Measurements from ENCODE around the gene ENPP4. TPM values are rescaled to one million over a fixed set of nuclear protein-coding genes. Genes with fewer than 3 reads are reported as not detected.

The ENPP4 gene
- total and polyA plus RNA-seq, 9 of the 15 experiments (the other 6 are each of a cell fraction or from before 2014, with no cell fraction given) = 0.07 TPM; not detected in 8

GRCh38 chr6:46130666-46131065, 877 bp downstream of the ENPP4 start:
- no peak overlapping the region for H2AFZ ChIP-seq (ENCODE audit: low read depth, low read length)
- POLR2A ChIA-PET = no interaction called here
- no peak overlapping the region for H3K9ac ChIP-seq (ENCODE audit: insufficient read depth in 1 of 2, low read depth in 2 of 2, low read length in 2 of 2)
- DNase-seq (ENCODE audit: extremely low read depth in 1 of 4, low spot score in 3 of 4) = no peak
- intact Hi-C loops (cut with micrococcal nuclease) = no loop called here
- H3K27ac ChIP-seq (ENCODE audit: extremely low read depth, low read depth, low read length) = no peak overlapping the region
- H3K4me2 ChIP-seq (ENCODE audit: insufficient read depth, low read length) = no peak overlapping the region
- no peak overlapping the region for H3K4me3 ChIP-seq
- H3K79me2 ChIP-seq (ENCODE audit: control insufficient read depth, insufficient read depth, low read length) = no peaks in the 10 kb centered on the region
- FAIRE-seq = no peak
- CTCF ChIA-PET (ENCODE audit: low intra/inter-chr PET ratio) = no interaction called here
- H4K20me1 ChIP-seq (replicated peaks; ENCODE audit: control insufficient read depth, insufficient read depth, low read length) = no peaks in the 10 kb centered on the region
- H3K4me1 ChIP-seq (replicated peaks in 1 of 2; ENCODE audit: control insufficient read depth in 2 of 2, insufficient read depth in 2 of 2, low read length in 2 of 2) = peaks cover 0 to 4% of the 10 kb centered on the region in 2 experiments; a peak in 1 of 5 replicates
- H3K27me3 ChIP-seq (ENCODE audit: control insufficient read depth in 2 of 2, insufficient read depth in 2 of 2, low read length in 2 of 2) = peaks cover 0 to 7% of the 10 kb centered on the region in 2 experiments; a peak in 2 of 5 replicates
- TF ChIP-seq, protein P1, sequence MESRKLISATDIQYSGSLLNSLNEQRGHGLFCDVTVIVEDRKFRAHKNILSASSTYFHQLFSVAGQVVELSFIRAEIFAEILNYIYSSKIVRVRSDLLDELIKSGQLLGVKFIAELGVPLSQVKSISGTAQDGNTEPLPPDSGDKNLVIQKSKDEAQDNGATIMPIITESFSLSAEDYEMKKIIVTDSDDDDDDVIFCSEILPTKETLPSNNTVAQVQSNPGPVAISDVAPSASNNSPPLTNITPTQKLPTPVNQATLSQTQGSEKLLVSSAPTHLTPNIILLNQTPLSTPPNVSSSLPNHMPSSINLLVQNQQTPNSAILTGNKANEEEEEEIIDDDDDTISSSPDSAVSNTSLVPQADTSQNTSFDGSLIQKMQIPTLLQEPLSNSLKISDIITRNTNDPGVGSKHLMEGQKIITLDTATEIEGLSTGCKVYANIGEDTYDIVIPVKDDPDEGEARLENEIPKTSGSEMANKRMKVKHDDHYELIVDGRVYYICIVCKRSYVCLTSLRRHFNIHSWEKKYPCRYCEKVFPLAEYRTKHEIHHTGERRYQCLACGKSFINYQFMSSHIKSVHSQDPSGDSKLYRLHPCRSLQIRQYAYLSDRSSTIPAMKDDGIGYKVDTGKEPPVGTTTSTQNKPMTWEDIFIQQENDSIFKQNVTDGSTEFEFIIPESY (CRISPR knock-in tag; IDR thresholded peaks at IDR 0.05) = no peak
- TF ChIP-seq MYBL2 (IDR thresholded peaks at IDR 0.05; ENCODE audit: low read depth) (no peak), MYBL2 (CRISPR knock-in tag; IDR thresholded peaks at IDR 0.05; ENCODE audit: borderline replicate concordance) (no peak), SMAD4 (CRISPR knock-in tag; conservative IDR thresholded peaks at IDR 0.05) (no peak), CHD2 (IDR thresholded peaks at IDR 0.05; ENCODE audit: low read depth, low read length) (no peak), SIN3B (IDR thresholded peaks at IDR 0.05; ENCODE audit: low read depth) (no peak), MAFG (tag; conservative IDR thresholded peaks at IDR 0.05) (no peak), ZNF253 (CRISPR knock-in tag; conservative IDR thresholded peaks at IDR 0.05) (no peak), NFE2 (IDR thresholded peaks at IDR 0.05; ENCODE audit: low read depth) (no peak)
- TF ChIP-seq, protein P2, sequence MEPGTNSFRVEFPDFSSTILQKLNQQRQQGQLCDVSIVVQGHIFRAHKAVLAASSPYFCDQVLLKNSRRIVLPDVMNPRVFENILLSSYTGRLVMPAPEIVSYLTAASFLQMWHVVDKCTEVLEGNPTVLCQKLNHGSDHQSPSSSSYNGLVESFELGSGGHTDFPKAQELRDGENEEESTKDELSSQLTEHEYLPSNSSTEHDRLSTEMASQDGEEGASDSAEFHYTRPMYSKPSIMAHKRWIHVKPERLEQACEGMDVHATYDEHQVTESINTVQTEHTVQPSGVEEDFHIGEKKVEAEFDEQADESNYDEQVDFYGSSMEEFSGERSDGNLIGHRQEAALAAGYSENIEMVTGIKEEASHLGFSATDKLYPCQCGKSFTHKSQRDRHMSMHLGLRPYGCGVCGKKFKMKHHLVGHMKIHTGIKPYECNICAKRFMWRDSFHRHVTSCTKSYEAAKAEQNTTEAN (CRISPR knock-in tag; IDR thresholded peaks at IDR 0.05) = no peak
- H3K9me3 ChIP-seq (replicated peaks; ENCODE audit: control insufficient read depth, insufficient read depth, low read depth, low read length) = no peaks in the 10 kb centered on the region
- ATAC-seq = no peak
- in situ Hi-C loops (cut with MboI) = no loop called here
- H3K36me3 ChIP-seq (ENCODE audit: control insufficient read depth, insufficient read depth, low read length) = no peaks in the 10 kb centered on the region
- H3K9me1 ChIP-seq (ENCODE audit: control insufficient read depth, insufficient read depth, low read length) = no peaks in the 10 kb centered on the region
- BruUV-seq (replicated peaks) = no TSS peak
- 0% methylated on average over 4 of the region's 4 CpGs for WGBS (ENCODE audit: insufficient coverage, low coverage, missing lambda C conversion rate)

Data from K562 (cell line).